GM18499 (cell line): ENCODE data around the gene GNB5.

Experiments
- ATAC-seq: cut with Tn5 transposase; IDR thresholded peaks from one replicate; pipeline ENCODE4 v1.9.1; 2021; ENCODE audit warnings: moderate number of reproducible peaks; ENCODE audit not compliant: insufficient read depth, unreplicated experiment

GNB5 gene

DNA sequence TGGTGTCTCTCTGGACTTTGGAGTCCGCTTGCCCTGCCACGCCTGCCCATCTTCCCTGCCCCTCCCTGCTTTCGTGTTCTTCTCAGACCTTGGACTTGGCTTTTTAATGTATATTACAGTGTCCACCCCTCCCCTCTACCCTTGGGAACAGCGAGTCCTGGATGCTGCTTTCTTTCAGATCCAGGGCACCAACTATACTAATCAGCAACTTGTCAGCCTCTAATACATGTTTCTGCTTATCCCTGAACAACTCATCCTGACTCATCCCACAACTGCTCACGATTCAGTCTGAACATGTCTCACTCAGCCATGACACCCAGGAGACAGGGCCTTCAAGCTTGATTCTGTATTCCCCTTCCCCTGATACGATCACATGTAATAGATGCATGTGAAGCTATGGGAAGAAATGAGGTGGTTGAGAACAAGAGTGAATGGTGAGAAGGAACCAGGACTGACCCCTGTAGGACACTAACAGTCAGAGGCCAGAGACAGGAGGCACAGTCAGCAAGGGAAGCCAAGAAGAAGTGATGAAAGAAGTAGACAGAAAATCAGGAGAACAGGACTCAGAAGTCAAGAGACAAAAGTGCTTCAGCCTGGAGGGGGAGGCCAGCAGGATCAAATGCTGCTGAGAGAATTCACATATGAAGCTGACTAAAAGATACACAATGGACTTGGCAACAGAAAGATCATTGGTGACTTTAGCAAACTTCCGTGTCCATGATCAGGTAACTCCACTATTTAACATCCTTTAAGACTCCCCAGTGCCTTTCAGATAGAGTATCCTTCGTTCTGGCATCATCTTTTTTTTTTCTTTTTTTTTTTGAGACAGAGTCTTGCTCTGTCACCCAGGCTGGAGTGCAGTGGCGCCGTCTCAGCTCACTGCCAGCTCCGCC lies 114.1 kb downstream of the GNB5 start:
- no peak for ATAC-seq

DNA sequence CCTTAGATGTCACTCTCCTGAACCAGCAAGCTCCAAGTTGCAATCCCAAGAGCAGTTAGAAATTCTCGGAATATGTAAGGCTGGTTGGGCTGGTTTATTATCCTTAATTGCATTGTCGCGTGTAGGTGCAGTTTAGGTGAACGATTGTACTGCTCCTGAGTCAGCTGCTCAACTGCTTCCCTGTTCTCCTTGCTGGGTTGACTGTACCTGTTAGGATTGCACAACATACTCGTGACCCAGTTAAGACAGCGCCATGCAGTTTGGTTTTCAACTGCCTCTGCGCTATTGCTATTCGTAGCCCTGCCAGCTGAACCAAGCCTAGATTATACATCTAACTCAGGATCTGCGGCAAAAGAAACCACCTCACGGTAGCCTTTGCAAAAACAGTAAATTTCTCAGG lies 119.6 kb downstream of the GNB5 start:
- no peak for ATAC-seq

DNA sequence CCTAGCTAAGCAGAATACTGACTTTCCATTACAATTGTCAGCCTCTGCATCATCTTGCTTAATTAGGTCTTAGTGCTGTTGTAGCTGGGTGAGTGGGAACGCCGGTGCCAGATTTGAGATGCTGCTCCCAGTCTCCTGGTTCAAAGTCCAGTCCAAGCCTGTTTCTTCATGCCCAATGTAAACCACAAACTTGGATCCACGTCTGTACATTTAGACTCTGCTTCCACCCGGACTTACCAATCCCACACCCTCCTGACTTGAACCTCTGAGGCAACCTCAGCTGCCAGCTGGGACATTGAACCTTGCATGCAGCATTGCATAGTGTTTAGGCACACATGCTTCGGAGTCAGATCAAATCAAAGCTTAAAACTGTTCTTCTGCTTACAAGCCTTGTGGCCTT lies 121.6 kb downstream of the GNB5 start:
- no peak for ATAC-seq

DNA sequence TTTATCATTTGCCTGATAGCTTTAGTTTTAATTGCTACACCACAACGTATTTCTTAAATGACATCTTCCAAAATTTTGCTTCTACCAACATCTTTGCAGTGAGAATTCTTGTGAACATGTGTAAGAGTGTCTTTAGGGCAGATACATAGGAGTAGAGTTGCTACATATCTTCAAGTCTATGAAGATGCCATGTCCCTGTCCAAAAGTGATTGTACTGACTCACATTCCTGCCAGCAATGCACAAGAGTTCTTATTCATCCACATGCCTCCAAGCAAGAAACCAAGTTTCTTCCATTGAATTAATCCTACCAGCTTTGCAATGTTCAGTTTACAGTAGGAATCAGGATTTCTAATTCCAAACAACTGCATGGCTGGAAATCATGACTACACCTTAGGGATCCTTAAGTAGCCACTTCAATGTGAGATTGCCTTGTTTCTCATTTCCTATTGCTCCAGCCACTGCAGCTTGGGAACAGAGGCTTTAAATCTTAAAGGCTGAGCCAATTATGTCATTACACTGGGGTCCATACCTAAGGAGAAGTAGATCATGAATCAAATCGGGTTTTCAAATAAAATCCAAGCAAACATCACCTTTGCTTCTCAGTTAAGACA lies 123.1 kb downstream of the GNB5 start:
- no peak for ATAC-seq

DNA sequence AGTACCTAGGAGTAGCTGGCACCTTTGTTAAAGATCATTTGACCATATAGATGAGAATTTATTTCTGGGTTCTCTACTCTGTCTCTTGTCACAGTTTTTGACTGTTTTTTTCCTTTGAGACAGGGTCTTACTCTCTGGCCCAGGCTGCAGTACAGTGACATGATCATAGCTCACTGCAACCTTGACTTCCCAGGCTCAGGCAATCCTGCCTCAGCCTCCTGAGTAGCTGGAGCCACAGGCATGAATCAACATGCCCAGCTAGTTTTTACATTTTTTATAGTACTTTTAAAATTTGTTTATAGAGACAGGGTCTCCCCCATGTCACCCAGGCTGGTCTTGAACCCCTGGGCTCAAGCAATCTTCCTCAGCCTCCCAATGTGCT lies 123.7 kb downstream of the GNB5 start:
- no peak for ATAC-seq

DNA sequence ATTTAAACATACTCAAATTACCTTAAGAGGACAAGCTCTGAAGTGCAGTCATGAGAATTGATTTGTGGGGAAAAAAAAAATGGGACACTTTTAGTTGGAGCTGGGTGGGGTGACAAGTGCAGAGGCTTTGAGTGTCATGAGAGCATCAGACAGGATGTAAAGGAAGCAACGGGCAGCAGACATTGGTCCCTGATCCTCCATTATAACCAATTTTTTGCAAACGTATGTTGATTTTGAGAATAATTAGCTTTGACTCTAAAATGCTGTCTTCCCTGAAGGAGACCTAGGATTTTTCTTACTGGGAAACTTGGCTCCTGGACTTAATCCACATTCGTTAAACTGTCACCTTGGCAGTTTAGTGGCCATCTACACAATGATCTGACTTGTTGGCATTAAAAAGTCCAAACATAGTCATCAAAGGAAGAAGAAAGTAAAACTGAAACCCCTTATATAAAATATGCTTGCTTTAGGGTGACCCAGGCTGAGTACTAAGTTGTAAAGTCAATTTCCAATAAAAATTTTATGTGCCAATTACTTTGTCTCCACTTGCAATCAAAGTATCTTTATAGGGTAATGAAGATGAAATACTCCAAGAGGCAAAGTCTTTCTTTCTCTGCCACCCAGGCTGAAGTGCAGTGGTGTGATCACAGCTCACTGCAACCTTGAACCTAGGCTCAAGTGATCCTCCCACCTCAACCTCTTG lies 124.2 kb downstream of the GNB5 start:
- ATAC-seq = no peak
